Neural cell (in vitro differentiated cells): Measurements from ENCODE around the gene ATP13A1. TPM values are rescaled to one million over a fixed set of nuclear protein-coding genes. Genes with fewer than 3 reads are reported as not detected.

Experiments used
- H2AFZ ChIP-seq: fragments of 200-600, 300-800 bp; sonication (generic), shearing (Covaris generic); 2 replicates; pipeline ENCODE4 v1.6.0; 2014; ENCODE audit warnings: low read depth, mild to moderate bottlenecking, antibody characterized with exemption, low read length, moderate library complexity
- H3F3A ChIP-seq: fragments of 200-600 bp; shearing (Covaris generic); 2 replicates; pipeline ENCODE4 v1.6.1; 2016; ENCODE audit warnings: mild to moderate bottlenecking, moderate library complexity, mixed read lengths, antibody characterized with exemption, low read length; ENCODE audit not compliant: insufficient read depth, poor library complexity, severe bottlenecking
- H3K27ac ChIP-seq: fragments of 200-600, 300-800 bp; sonication (generic), shearing (Covaris generic); 2 replicates; pipeline ENCODE4 v1.5.1; 2014; ENCODE audit warnings: mild to moderate bottlenecking, low read length, moderate library complexity
- H3K27me3 ChIP-seq: fragments of 300-800, 200-600 bp; sonication (generic), shearing (Covaris generic); 2 replicates; pipeline ENCODE4 v1.6.0; 2014; ENCODE audit warnings: mild to moderate bottlenecking, low read depth, low read length, moderate library complexity; ENCODE audit not compliant: insufficient read depth
- H3K36me3 ChIP-seq: fragments of 300-800, 200-600 bp; sonication (generic), shearing (Covaris generic); 2 replicates; pipeline ENCODE4 v1.5.1; 2014; ENCODE audit warnings: mild to moderate bottlenecking, antibody characterized with exemption, low read length, moderate library complexity; ENCODE audit not compliant: insufficient read depth
- H3K4me2 ChIP-seq: fragments of 300-800, 200-600 bp; sonication (generic), shearing (Covaris generic); 2 replicates; pipeline ENCODE4 v1.6.0; 2014; ENCODE audit warnings: mild to moderate bottlenecking, low read length
- H3K4me3 ChIP-seq: fragments of 300-800, 200-600 bp; sonication (generic), shearing (Covaris generic); 2 replicates; pipeline ENCODE4 v1.5.1; 2014; ENCODE audit warnings: mild to moderate bottlenecking, low read length, moderate library complexity
- H3K79me2 ChIP-seq: fragments of 200-600 bp; shearing (Covaris generic); replicated peaks from 2 replicates; pipeline ENCODE4 v1.6.0; 2014; ENCODE audit warnings: mild to moderate bottlenecking, low read length, moderate library complexity; ENCODE audit not compliant: insufficient read depth
- H3K9ac ChIP-seq: fragments of 300-800, 200-600 bp; sonication (generic), shearing (Covaris generic); 2 replicates; pipeline ENCODE4 v1.6.1; 2016; ENCODE audit warnings: mild to moderate bottlenecking, low read length, mixed read lengths
- H3K9me2 ChIP-seq: fragments of 200-600 bp; shearing (Covaris generic); 2 replicates; pipeline ENCODE4 v1.6.1; 2016; ENCODE audit warnings: mild to moderate bottlenecking, low read length, mixed read lengths; ENCODE audit not compliant: insufficient read depth
- H3K9me3 ChIP-seq: fragments of 200-600, 300-800 bp; sonication (generic), shearing (Covaris generic); 2 replicates; pipeline ENCODE4 v1.6.1; 2016; ENCODE audit warnings: mild to moderate bottlenecking, mixed run types, low read length, moderate library complexity, mixed read lengths
- H4K20me1 ChIP-seq: fragments of 200-600 bp; shearing (Covaris generic); 2 replicates; pipeline ENCODE4 v1.6.1; 2016; ENCODE audit warnings: mild to moderate bottlenecking, mixed run types; ENCODE audit not compliant: insufficient read depth
- EP300 ChIP-seq: fragments of 450-650 bp; conservative IDR thresholded peaks from 2 replicates; pipeline ENCODE4 v1.6.1; 2014; ENCODE audit warnings: antibody characterized with exemption, mild to moderate bottlenecking, moderate library complexity; ENCODE audit not compliant: poor library complexity, severe bottlenecking
- EZH2 ChIP-seq: fragments of 200-600, 300-800 bp; shearing (Covaris generic), sonication (generic); IDR thresholded peaks from 2 replicates; pipeline ENCODE4 v1.6.1; 2014; ENCODE audit warnings: antibody characterized with exemption, low read length, borderline replicate concordance, mild to moderate bottlenecking; ENCODE audit not compliant: insufficient read depth, poor library complexity, severe bottlenecking
- MXI1 ChIP-seq: fragments of 450-650 bp; conservative IDR thresholded peaks from 2 replicates; pipeline ENCODE4 v1.6.1; 2014; ENCODE audit warnings: antibody characterized with exemption, mild to moderate bottlenecking; ENCODE audit not compliant: poor library complexity, severe bottlenecking
- POLR2AphosphoS5 ChIP-seq: IDR thresholded peaks from 2 replicates; pipeline ENCODE4 v1.6.1; 2012
- RAD21 ChIP-seq: fragments of 450-650 bp; conservative IDR thresholded peaks from 2 replicates; pipeline ENCODE4 v1.6.1; 2014; ENCODE audit warnings: antibody characterized with exemption, mild to moderate bottlenecking, moderate library complexity
- SMC3 ChIP-seq: fragments of 450-650 bp; conservative IDR thresholded peaks from 2 replicates; pipeline ENCODE4 v1.6.1; 2014; ENCODE audit warnings: antibody characterized with exemption, mild to moderate bottlenecking, moderate library complexity; ENCODE audit not compliant: poor library complexity
- TAF1 ChIP-seq: IDR thresholded peaks from 2 replicates; pipeline ENCODE4 v1.6.1; 2012; ENCODE audit warnings: low read depth
- polyA plus RNA-seq: library from polyadenylated mRNA; depleted of rRNA; stranded (reverse); fragments of >200 nt; gene quantifications from 2 replicates; pipeline ENCODE4 v1.2.3, GENCODE V29; 2014
- TF ChIP-seq, protein P1 (sequence below): IDR thresholded peaks from 2 replicates; pipeline ENCODE4 v1.6.1; 2012; ENCODE audit warnings: borderline replicate concordance
- TF ChIP-seq, protein P2 (sequence below): fragments of 450-650 bp; IDR thresholded peaks from 2 replicates; pipeline ENCODE4 v1.5.1; 2014; ENCODE audit warnings: antibody characterized with exemption, mild to moderate bottlenecking, moderate library complexity; ENCODE audit not compliant: poor library complexity, severe bottlenecking

The ATP13A1 gene
- polyA plus RNA-seq, 1 donor from 2014 or later, result 63.5 TPM

DNA sequence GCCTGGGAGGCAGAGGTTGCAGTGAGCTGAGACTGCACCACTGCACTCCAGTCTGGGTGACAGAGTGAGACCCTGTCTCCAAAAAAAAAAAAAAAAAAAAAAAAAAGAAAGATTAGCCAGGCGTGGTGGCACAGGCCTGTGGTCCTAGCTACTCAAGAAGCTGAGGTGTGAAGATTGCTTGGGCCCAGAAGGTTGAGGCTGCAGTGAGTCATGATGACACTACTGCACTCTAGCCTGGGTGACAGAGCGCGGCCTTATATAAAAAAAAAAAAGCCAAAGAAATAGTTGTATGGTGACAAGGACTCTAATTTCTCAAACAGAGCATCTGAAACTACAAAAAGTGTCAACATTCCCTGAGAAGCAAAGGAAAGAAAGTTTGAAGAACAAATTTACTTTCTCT lies 48.4 kb downstream of the ATP13A1 start:
- Histone ChIP-seq H3K9me3 (no peaks in the 10 kb centered on the region), H3K27me3 (no peaks in the 10 kb centered on the region), H3K4me2 (no peak overlapping the region), H2AFZ (no peak overlapping the region), H3K9ac (no peak overlapping the region), H3K27ac (no peak overlapping the region), H3F3A (no peaks in the 10 kb centered on the region), H3K9me2 (no peaks in the 10 kb centered on the region), H4K20me1 (no peaks in the 10 kb centered on the region), H3K79me2 (no peaks in the 10 kb centered on the region), H3K36me3 (no peaks in the 10 kb centered on the region), H3K4me3 (no peak overlapping the region)
- TF ChIP-seq POLR2AphosphoS5 (no peak), SMC3 (no peak), EP300 (no peak), TAF1 (no peak), MXI1 (no peak)
- TF ChIP-seq, protein P1, sequence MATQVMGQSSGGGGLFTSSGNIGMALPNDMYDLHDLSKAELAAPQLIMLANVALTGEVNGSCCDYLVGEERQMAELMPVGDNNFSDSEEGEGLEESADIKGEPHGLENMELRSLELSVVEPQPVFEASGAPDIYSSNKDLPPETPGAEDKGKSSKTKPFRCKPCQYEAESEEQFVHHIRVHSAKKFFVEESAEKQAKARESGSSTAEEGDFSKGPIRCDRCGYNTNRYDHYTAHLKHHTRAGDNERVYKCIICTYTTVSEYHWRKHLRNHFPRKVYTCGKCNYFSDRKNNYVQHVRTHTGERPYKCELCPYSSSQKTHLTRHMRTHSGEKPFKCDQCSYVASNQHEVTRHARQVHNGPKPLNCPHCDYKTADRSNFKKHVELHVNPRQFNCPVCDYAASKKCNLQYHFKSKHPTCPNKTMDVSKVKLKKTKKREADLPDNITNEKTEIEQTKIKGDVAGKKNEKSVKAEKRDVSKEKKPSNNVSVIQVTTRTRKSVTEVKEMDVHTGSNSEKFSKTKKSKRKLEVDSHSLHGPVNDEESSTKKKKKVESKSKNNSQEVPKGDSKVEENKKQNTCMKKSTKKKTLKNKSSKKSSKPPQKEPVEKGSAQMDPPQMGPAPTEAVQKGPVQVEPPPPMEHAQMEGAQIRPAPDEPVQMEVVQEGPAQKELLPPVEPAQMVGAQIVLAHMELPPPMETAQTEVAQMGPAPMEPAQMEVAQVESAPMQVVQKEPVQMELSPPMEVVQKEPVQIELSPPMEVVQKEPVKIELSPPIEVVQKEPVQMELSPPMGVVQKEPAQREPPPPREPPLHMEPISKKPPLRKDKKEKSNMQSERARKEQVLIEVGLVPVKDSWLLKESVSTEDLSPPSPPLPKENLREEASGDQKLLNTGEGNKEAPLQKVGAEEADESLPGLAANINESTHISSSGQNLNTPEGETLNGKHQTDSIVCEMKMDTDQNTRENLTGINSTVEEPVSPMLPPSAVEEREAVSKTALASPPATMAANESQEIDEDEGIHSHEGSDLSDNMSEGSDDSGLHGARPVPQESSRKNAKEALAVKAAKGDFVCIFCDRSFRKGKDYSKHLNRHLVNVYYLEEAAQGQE, result no peak
- TF ChIP-seq, protein P2, sequence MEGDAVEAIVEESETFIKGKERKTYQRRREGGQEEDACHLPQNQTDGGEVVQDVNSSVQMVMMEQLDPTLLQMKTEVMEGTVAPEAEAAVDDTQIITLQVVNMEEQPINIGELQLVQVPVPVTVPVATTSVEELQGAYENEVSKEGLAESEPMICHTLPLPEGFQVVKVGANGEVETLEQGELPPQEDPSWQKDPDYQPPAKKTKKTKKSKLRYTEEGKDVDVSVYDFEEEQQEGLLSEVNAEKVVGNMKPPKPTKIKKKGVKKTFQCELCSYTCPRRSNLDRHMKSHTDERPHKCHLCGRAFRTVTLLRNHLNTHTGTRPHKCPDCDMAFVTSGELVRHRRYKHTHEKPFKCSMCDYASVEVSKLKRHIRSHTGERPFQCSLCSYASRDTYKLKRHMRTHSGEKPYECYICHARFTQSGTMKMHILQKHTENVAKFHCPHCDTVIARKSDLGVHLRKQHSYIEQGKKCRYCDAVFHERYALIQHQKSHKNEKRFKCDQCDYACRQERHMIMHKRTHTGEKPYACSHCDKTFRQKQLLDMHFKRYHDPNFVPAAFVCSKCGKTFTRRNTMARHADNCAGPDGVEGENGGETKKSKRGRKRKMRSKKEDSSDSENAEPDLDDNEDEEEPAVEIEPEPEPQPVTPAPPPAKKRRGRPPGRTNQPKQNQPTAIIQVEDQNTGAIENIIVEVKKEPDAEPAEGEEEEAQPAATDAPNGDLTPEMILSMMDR, result no peak

DNA sequence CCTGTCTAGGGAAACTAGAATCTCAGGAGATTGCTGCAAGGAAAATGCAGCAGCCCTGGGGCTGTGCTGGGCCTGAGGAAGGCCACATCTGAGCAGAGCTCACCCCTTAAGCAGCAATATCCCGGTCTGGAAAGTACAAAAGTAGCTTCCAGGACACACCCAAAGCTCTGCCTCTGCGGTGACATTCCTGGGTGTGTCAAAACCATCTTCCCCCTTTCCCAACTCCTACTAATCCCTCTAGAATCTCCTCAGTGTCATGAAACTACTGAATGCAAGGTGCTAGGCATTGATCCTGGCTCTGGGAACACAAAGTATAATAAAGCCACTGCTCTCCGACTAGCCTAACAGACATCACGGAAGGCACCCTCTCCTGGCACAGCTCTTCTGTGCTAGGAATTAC lies 50.0 kb downstream of the ATP13A1 start:
- H4K20me1 ChIP-seq, result no peaks in the 10 kb centered on the region
- TF ChIP-seq POLR2AphosphoS5, result no peak
- TF ChIP-seq, protein P2, result no peak
- TF ChIP-seq RAD21, result no peak
- no peak for TF ChIP-seq EZH2
- TF ChIP-seq, protein P1, result no peak
- TF ChIP-seq MXI1, result no peak
- no peak for TF ChIP-seq SMC3
- no peak for TF ChIP-seq EP300
- no peak for TF ChIP-seq TAF1
- H3K4me2 ChIP-seq, result no peak overlapping the region
- H3K27ac ChIP-seq, result no peak overlapping the region
- H3K9me2 ChIP-seq, result no peaks in the 10 kb centered on the region
- H3K79me2 ChIP-seq, result no peaks in the 10 kb centered on the region
- H3F3A ChIP-seq, result no peaks in the 10 kb centered on the region
- H2AFZ ChIP-seq, result no peak overlapping the region
- no peak overlapping the region for H3K4me3 ChIP-seq
- no peaks in the 10 kb centered on the region for H3K9me3 ChIP-seq
- H3K36me3 ChIP-seq, result no peaks in the 10 kb centered on the region
- no peaks in the 10 kb centered on the region for H3K27me3 ChIP-seq
- H3K9ac ChIP-seq, result no peak overlapping the region
